Activated B cell treated with CpG ODN at 0.5 μM for 24 hours (primary cell): ENCODE data around the gene SLC11A2. TPM values are rescaled to one million over a fixed set of nuclear protein-coding genes. Genes with fewer than 3 reads are reported as not detected.

Experiments used
- ATAC-seq: fragments of 200-7000 bp; cut with Tn5 transposase; one replicate; pipeline ENCODE4 v1.10.0; 2021; ENCODE audit warnings: low read depth, mild to moderate bottlenecking, moderate library complexity
- CTCF ChIA-PET: fragments of 350-600 bp; sonication (Branson Sonifier 250); formaldehyde crosslinking; loops from one replicate; lab custom pipeline; 2021; ENCODE audit warnings: antibody characterized with exemption; lab: Charles Lee
- POLR2A ChIA-PET: fragments of 350-600 bp; sonication (Branson Sonifier 250); formaldehyde crosslinking; loops from one replicate; lab custom pipeline; 2021; ENCODE audit warnings: antibody characterized with exemption; lab: Charles Lee
- DNase-seq: peaks from one replicate; pipeline ENCODE4 v3.0.0; 2022
- H3K27ac Mint-ChIP-seq: one replicate; pipeline ENCODE4 v1.8.0; 2020; ENCODE audit warnings: mixed read lengths
- H3K27me3 Mint-ChIP-seq: one replicate; pipeline ENCODE4 v1.8.0; 2021; ENCODE audit warnings: mixed read lengths
- H3K36me3 Mint-ChIP-seq: one replicate; pipeline ENCODE4 v1.8.0; 2021; ENCODE audit warnings: low read depth, mixed read lengths
- H3K4me1 Mint-ChIP-seq: one replicate; pipeline ENCODE4 v1.8.0; 2021; ENCODE audit warnings: mixed read lengths
- H3K4me3 Mint-ChIP-seq: one replicate; pipeline ENCODE4 v1.8.0; 2020; ENCODE audit warnings: mild to moderate bottlenecking, mixed read lengths
- H3K9me3 Mint-ChIP-seq: one replicate; pipeline ENCODE4 v1.8.0; 2020; ENCODE audit warnings: mixed read lengths
- CTCF ChIP-seq: fragments of 200-600 bp; IDR thresholded peaks from one replicate; pipeline ENCODE4 v1.8.0; 2022; ENCODE audit warnings: antibody characterized with exemption, mild to moderate bottlenecking
- intact Hi-C: fragments of 100-400 bp; cut with micrococcal nuclease; formaldehyde crosslinking; loops from one replicate; pipeline ENCODE4 v1.15.1; 2024
- total RNA-seq: library from RNA; stranded (reverse); gene quantifications from 2 replicates; pipeline ENCODE4 v1.2.3, GENCODE V29; 2022

Gene SLC11A2
- total RNA-seq, 1 donor from 2014 or later, result 44.6 TPM

GRCh38 chr12:51009056-51009440 is 17.1 kb downstream of the SLC11A2 start:
- Mint-ChIP-seq H3K4me1 (peaks cover 14% of the 10 kb centered on the region), H3K27me3 (no peaks in the 10 kb centered on the region), H3K36me3 (peaks cover 35% of the 10 kb centered on the region), H3K4me3 (peak overlapping the region; percentile 63), H3K9me3 (no peaks in the 10 kb centered on the region), H3K27ac (peak overlapping the region; percentile 63)
- intact Hi-C loops, result loop anchor here (2.0 kb wide), 1 partner anchor 16 kb away; no protein-coding TSS in a partner anchor
- no peak for TF ChIP-seq CTCF
- ATAC-seq (peak; percentile 68), DNase-seq (no peak)
- ChIA-PET POLR2A (interaction anchor here (0.6 to 1.4 kb wide), 4 partner anchors 12 to 245 kb away, joined by 3 to 4 read pairs (median 3); partner anchors contain the start of genes ATF1 and DAZAP2), CTCF (interaction anchor here (0.9 kb wide), 1 partner anchor 19 kb away, joined by 4 read pairs; no protein-coding TSS in a partner anchor)

DNA sequence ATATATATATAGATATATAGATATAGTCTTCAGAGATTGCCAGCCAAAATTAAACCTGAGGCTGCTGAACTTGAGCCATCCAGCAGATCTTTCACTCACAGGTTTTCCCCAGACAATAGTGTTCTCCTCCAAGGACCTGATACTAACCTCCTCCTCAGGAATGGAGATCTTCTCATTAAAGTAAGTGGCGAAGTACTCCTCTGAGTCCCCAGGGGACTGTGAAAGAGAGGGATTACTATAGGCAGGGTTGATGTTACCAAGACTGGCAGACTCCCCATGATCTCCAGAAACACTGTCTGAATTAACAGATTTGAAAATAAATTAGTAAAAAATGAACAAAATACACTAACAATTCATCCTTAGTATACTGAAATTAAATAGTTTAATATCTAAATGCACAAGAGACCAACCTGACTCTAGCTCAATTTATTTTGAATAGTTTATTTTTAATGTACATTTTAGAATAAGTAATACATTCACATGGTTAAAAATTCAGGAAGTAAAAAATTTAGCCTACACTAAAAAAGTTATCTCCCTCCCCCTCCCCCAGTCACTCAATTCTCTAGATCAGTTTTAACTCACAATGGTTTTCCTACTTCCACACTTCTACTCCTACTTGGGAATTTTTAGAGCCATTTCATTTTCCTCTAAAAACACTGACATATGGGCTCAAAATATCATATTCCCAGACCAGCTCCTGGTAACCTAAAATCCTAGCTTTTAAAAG is 17.7 kb downstream of the SLC11A2 start:
- Mint-ChIP-seq H3K27ac (peak overlapping the region; percentile 63), H3K4me1 (peaks cover 14% of the 10 kb centered on the region), H3K27me3 (no peaks in the 10 kb centered on the region), H3K4me3 (peak overlapping the region; percentile 63), H3K9me3 (no peaks in the 10 kb centered on the region), H3K36me3 (peaks cover 39% of the 10 kb centered on the region)
- ChIA-PET POLR2A (interaction anchor here (0.6 to 1.4 kb wide), 4 partner anchors 13 to 244 kb away, joined by 3 to 4 read pairs (median 3); partner anchors contain the start of genes ATF1 and DAZAP2), CTCF (no interaction called here)
- ATAC-seq, result no peak
- no peak for TF ChIP-seq CTCF
- intact Hi-C loops, result loop anchor here (2.0 kb wide), 1 partner anchor 16 kb away; no protein-coding TSS in a partner anchor
- no peak for DNase-seq

DNA sequence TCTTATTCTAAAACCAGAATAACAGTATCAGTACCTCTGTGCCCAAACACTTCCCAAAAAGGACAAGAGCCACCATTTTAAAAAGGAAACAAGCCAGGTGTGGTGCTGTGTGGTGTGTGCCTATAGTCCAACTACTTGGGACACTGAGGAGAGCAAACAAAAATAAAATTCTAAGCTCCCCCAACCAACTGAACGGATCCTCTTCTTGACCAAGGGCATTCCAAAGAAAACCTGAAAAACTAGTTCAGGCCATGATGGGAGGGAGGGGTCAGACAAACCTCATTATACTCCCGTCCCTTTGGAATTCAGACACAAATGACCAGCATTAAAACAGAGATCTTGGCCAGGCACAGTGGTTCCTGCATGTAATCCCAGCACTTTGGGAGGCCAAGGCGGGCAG is 20.5 kb downstream of the SLC11A2 start:
- H3K4me1 Mint-ChIP-seq, result peaks cover 14% of the 10 kb centered on the region
- TF ChIP-seq CTCF, result no peak
- ATAC-seq (no peak), DNase-seq (no peak)
- intact Hi-C loops, result no loop called here
- no peaks in the 10 kb centered on the region for H3K9me3 Mint-ChIP-seq
- H3K27ac Mint-ChIP-seq, result no peak overlapping the region
- ChIA-PET POLR2A (no interaction called here), CTCF (no interaction called here)
- peaks cover 46% of the 10 kb centered on the region for H3K36me3 Mint-ChIP-seq
- H3K27me3 Mint-ChIP-seq, result no peaks in the 10 kb centered on the region
- no peak overlapping the region for H3K4me3 Mint-ChIP-seq

DNA sequence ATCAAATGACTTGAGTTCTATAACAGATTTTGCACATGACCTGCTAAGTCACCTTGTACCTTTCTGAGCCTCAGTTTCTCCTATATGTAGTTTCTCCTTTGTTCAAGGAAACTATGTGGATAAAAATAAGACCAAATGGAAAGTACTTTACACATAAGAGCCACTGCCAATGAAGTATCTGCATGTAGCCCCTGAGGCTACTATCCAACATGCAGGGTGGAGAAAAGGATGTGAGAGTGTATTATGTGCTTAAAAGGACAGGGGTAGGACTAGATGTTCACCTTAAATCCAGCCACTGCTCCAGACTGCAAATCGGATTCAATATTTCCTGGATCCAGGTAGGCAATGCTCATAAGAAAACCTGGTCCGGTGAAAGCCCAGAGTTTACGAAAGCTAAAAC is 21.2 kb downstream of the SLC11A2 start:
- no peak for DNase-seq
- Mint-ChIP-seq H3K9me3 (no peaks in the 10 kb centered on the region), H3K4me1 (peaks cover 14% of the 10 kb centered on the region), H3K27me3 (no peaks in the 10 kb centered on the region), H3K4me3 (no peak overlapping the region), H3K36me3 (peaks cover 52% of the 10 kb centered on the region), H3K27ac (no peak overlapping the region)
- POLR2A ChIA-PET, result no interaction called here
- TF ChIP-seq CTCF, result no peak
- intact Hi-C loops, result no loop called here
- no peak for ATAC-seq
- CTCF ChIA-PET, result no interaction called here

GRCh38 chr12:51004504-51004903 is 21.7 kb downstream of the SLC11A2 start:
- TF ChIP-seq CTCF, result no peak
- Mint-ChIP-seq H3K27ac (no peak overlapping the region), H3K9me3 (no peaks in the 10 kb centered on the region), H3K4me1 (peaks cover 11% of the 10 kb centered on the region), H3K36me3 (peaks cover 55% of the 10 kb centered on the region), H3K27me3 (no peaks in the 10 kb centered on the region), H3K4me3 (no peak overlapping the region)
- ATAC-seq, result no peak
- ChIA-PET CTCF (no interaction called here), POLR2A (no interaction called here)
- no peak for DNase-seq
- intact Hi-C loops, result no loop called here
